ENCODE measurements around the gene DNM3.
"Not testable (repeated sequence)": the region's sequence is repeated elsewhere in the genome, so short reads cannot be mapped to it uniquely, and the experiment has no call there.

The DNM3 gene

GRCh38 chr1:171984850-171985485 is 143.7 kb downstream of the DNM3 start:
- FAIRE-seq = peak; percentile 86

- FAIRE-seq = no peak
These were observed 144.3 kb downstream of the DNM3 start for GRCh38 chr1:171985639-171986038.

- no peak for FAIRE-seq
These were observed 147.1 kb downstream of the DNM3 start for GRCh38 chr1:171988243-171988885.

- no peak for FAIRE-seq
These were observed 149.1 kb downstream of the DNM3 start for GRCh38 chr1:171990371-171990770.

GRCh38 chr1:171994293-171994692 is 153.0 kb downstream of the DNM3 start:
- no peak for FAIRE-seq

- no peak for FAIRE-seq
These were observed 154.3 kb downstream of the DNM3 start for GRCh38 chr1:171995573-171995972.

DNA sequence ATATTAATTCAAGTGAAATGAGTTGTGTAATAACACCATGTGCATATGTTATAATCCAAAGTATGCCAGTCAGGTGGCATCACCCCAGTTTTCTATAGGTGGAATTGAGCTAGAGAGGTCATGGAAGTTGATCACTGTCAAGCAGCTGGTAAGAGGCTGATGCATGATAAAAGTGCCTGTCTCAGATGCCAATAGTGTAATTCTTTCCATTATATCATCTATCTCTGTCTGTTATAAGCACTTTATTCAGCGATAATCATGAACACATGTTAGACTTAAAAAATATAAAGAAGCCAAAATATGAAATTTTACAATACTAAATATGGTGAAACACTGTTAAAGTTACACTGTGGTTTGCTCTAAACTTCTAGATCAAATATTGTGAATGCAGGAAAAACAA is 156.6 kb downstream of the DNM3 start:
- FAIRE-seq = no peak

DNA sequence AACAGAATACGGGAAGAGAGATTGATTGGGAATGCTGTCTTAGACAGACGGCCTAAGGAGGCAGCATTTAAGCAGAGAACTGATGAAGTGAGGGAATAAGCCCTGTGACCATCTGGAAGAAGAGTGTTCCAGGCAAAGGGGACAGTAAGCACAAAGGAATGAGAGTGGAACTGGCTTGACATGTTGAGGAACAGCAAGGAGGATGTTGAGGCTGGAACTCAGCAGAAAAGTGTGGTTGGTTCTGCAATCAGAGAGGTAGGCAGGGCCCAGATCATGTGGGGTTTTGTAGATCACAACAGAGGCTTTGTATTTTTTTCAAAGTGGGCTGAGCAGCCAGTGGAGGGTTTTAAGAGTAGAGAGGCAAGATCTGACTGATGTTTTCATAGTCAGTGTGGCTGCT is 157.4 kb downstream of the DNM3 start:
- FAIRE-seq = no peak

DNA sequence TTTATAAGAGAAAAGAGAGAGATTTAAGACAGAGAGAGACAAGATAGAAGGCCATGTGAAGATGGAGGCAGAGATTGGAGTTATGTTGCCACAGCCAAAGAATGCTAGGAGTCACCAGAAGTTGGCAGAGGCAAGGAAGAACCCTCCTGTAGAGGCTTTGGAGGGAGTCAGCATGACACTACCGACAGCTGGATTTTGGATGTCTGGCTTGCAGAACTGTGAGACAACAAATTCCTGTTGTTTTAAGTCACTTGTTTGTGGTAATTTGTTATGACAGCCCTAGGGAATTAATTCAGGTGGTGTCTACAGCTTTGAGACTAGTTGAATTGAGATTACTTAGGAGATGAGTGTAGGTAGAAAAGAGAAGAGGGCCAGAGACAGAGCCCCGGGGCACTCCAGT is 158.5 kb downstream of the DNM3 start:
- no peak for FAIRE-seq

GRCh38 chr1:172001288-172001687 is 160.0 kb downstream of the DNM3 start:
- FAIRE-seq = no peak

- FAIRE-seq = peak; percentile 98
These were observed 161.5 kb downstream of the DNM3 start for GRCh38 chr1:172002725-172003345.

GRCh38 chr1:172003766-172004530 is 162.7 kb downstream of the DNM3 start:
- no peak for FAIRE-seq

DNA sequence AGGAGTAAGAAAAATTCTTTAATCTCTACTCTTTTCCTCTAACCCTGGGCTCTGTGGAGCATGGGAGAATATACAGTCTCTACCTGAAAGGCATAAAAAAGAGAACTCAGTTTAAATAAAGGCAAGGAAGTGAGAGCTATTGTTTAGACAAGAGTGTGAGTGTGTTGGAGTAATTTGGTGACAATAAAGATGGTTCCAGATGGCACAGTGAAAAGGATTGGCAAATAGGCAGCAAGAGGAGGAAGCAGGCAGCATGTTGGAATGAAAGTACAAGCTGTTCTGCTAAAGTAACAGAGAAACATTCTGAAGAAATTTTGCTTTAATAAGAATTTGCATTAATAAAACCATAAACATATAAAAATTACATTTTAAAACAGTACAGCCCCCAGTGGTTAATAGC is 163.4 kb downstream of the DNM3 start:
- no peak for FAIRE-seq

DNA sequence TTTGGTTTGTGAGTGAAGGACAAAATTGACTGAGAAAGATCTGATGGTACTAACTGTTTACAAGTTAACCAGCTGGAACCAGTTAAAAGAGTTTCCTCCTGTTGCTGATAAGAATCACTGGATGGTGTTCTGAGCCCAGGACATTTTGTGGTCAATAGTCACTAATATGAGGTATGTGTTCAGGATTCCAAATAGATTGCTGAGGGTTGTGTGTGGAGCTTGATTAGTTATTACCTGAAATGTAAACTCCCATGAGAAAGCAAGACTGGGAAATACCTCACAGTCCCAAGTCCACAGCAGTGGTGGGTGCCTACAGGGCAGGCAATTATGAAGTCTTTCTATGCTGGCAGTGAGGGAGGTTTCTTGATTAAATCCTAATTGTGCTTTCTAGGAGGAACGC is 164.6 kb downstream of the DNM3 start:
- no peak for FAIRE-seq

DNA sequence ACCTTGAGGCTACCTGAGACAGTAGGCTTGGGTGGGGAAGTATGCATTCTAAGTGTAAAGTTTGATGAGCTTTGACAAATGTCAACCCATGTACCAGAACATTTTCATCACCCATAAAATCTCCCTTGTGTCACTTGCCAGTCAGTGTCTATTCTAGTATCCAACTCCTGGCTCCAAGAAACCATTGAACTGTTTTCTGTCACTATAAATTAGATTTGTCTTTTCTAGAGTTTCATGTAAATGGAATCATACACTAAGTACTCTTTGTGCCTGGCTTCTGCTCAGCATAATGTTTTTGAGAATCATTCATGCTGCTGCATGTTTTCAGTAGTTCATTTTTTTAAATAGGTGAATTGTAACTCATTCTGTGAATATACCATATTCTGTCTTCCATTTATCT is 165.4 kb downstream of the DNM3 start:
- no peak for FAIRE-seq

DNA sequence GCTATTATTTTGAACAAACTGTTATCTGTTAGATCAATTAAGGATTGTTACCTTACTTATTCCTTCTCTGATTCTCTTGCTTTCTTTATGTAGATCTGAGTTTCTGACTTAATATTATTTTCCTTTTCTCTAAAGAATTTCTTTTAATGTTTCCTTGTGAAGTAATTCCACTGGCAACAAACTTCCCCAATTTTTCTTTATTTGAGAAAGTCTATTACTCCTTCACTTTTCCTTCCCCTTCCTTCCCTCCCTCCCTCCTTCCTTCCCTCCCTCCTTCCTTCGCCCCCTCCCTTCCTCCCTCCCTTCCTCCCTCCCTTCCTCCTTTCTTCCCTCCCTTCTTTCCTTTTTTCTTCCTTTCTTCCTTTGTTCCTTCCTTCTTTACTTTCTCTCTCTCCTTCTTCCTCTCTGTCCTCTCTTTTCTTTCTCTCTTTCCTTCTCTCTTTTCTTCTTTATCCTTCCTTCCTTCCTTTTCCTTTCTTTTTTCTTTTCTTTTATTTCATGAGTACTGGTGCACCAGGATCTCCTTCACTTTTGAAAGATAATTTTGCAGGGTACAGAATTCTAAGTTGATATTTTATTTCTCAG is 177.5 kb downstream of the DNM3 start:
- FAIRE-seq = no peak

GRCh38 chr1:172019976-172020375 is 178.7 kb downstream of the DNM3 start:
- no peak for FAIRE-seq

- FAIRE-seq = no peak
These were observed 183.2 kb downstream of the DNM3 start for GRCh38 chr1:172024516-172024915.

DNA sequence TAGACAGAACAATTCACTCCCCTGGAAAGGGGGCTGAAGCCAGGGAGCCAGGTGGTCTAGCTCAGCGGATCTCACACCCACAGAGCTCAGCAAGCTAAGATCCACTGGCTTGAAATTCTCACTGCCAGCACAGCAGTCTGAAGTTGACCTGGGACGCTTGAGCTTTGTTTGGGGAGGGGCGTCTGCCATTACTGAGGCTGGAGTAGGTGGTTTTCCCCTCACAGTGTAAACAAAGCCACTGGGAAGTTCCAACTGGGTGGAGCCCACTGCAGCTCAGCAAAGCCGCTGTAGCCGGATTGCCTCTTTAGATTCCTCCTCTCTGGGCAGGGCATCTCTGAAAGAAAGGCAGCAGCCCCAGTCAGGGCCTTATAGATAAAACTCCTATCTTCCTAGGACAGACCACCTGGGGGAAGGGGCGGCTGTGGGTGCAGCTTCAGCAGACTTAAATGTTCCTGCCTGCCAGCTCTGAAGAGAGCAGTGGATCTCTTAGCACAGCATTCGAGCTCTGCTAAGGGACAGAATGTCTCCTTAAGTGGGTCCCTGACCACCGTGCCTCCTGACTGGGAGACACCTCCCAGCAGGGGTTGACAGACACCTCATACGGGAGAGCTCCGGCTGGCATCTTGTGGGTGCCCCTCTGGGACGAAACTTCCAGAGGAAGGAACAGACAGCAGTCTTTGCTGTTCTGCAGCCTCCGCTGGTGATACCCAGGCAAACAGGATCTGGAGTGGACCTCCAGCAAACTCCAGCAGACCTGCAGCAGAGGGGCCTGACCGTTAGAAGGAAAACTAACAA is 183.8 kb downstream of the DNM3 start:
- FAIRE-seq = not testable (repeated sequence)

DNA sequence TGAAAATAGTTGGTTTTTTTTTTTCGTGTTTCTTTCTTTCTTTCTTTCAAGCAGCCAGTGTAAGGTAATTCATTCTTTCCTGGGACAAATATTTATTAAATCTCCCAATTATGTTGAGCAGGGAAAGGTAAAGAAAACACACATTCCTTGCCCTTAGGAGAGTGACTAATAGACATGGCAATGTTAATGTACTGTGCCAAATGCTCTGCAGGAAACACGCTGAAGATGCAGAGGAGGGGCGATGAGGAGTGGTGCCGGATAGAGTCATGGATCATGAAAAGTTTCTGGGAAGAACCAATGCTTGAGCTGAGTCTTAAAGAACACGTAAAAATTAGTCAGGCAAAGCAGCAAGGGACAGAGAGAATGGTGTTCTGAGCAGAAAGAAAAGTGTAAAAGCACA is 199.2 kb downstream of the DNM3 start:
- FAIRE-seq = no peak

- no peak for FAIRE-seq
These were observed 199.8 kb downstream of the DNM3 start for GRCh38 chr1:172041102-172041501.

DNA sequence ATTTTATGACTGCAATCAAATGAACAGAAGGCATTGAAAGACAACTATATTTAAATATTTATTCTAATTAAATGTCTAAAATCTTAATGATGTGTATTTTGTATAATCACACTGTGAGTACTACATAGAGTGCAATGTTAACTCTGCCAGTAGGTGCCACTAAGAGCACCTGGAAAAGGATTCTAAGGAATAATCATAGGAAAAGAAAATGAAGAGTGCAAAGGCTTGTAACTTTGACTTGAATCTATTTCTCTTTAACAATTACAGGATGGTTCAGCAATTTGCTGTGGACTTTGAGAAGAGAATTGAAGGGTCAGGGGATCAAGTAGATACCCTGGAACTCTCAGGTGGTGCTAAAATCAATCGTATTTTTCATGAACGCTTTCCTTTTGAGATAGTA is 200.4 kb downstream of the DNM3 start:
- no peak for FAIRE-seq

DNA sequence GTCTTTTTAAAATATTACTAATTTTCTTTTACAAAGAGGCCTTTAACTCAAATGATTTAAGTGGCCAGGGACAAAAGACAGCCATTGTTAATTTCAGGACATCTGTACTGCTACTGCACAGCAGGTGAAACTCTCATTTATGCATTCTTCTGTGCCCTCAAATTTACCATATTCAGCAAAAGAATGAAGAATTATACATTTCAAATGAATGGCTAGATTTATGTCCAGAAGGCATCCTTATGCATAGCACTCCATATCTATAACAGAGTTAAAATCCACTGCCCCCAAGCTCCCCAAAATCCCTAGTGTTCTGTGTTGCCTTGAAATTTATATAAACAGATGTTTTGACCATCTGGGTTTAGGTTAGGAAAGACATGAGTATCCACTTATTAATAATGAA is 202.6 kb downstream of the DNM3 start:
- FAIRE-seq = no peak

Measured in islet of Langerhans (tissue), 1 donor.